GM18858 (cell line): Measurements from ENCODE around the gene ZNF211.
A peak's percentile ranks its signal among the peaks of the same experiment; 100 is the strongest.

Experiments used
- ATAC-seq: cut with Tn5 transposase; IDR thresholded peaks from one replicate; pipeline ENCODE4 v1.9.1; 2021; ENCODE audit not compliant: unreplicated experiment

The ZNF211 gene

GRCh38 chr19:57632987-57633831 is at the start of gene ZNF211:
TSS of gene ZNF211 (plus strand) at chr19:57633168. CDS start at chr19:57633347, 179 bp downstream.
- ATAC-seq: peak; percentile 86

GRCh38 chr19:57583521-57584416 is 49.2 kb upstream of the ZNF211 start, which contains the start of gene ZIK1:
TSS of gene ZIK1 (plus strand) at chr19:57584145. CDS start at chr19:57584357, 212 bp downstream.
- peak; percentile 73 for ATAC-seq

GRCh38 chr19:57587529-57587928 is 45.4 kb upstream of the ZNF211 start:
- no peak for ATAC-seq

- no peak for ATAC-seq
Observed at GRCh38 chr19:57599377-57599760, 33.6 kb upstream of the ZNF211 start.

GRCh38 chr19:57599761-57600383 is 33.1 kb upstream of the ZNF211 start, which contains the start of gene ZNF530:
TSS of gene ZNF530 (plus strand) at chr19:57599885. CDS start at chr19:57604346, 4,461 bp downstream.
- peak; percentile 73 for ATAC-seq

- no peak for ATAC-seq
Observed at GRCh38 chr19:57606931-57607330, 26.0 kb upstream of the ZNF211 start.

- ATAC-seq: no peak
Observed at GRCh38 chr19:57611113-57611512, 21.9 kb upstream of the ZNF211 start.

- ATAC-seq: peak; percentile 84
Observed at GRCh38 chr19:57613941-57614743, 18.8 kb upstream of the ZNF211 start, which contains the start of gene ZNF134. TSS of gene ZNF134 (plus strand) at chr19:57614242. CDS start at chr19:57619469, 5,227 bp downstream.

- no peak for ATAC-seq
Observed at GRCh38 chr19:57615346-57615745, 17.6 kb upstream of the ZNF211 start.

- ATAC-seq: no peak
Observed at GRCh38 chr19:57620673-57621348, 12.2 kb upstream of the ZNF211 start.

- ATAC-seq: no peak
Observed at GRCh38 chr19:57623091-57623490, 9.9 kb upstream of the ZNF211 start.

- no peak for ATAC-seq
Observed at GRCh38 chr19:57633832-57634131, 814 bp downstream of the ZNF211 start.

- ATAC-seq: no peak
Observed at GRCh38 chr19:57637379-57637778, 4.4 kb downstream of the ZNF211 start.

- ATAC-seq: no peak
Observed at GRCh38 chr19:57641715-57642234, 8.8 kb downstream of the ZNF211 start.

- no peak for ATAC-seq
Observed at GRCh38 chr19:57642396-57643046, 9.6 kb downstream of the ZNF211 start.

GRCh38 chr19:57643734-57644133 is 10.8 kb downstream of the ZNF211 start:
- no peak for ATAC-seq

- ATAC-seq: no peak
Observed at GRCh38 chr19:57648331-57649003, 15.5 kb downstream of the ZNF211 start.

- ATAC-seq: no peak
Observed at GRCh38 chr19:57651654-57651996, 18.7 kb downstream of the ZNF211 start.

- ATAC-seq: no peak
Observed at GRCh38 chr19:57653689-57654088, 20.7 kb downstream of the ZNF211 start.
